Stimulated activated CD8-positive, alpha-beta memory T cell treated with anti-CD3 and anti-CD28 coated beads, Interleukin-7, amount 100 ng/mL, for 4 hours (primary cell): ENCODE measurements around the gene ZNF800.

Source experiments
- DNase-seq, 2 donors: peaks; one replicate each; pipeline ENCODE4 v3.0.0-alpha.2; 2020; ENCODE audit warnings: low read depth in 2 of 2

Gene ZNF800

GRCh38 chr7:127390817-127391590, 1.5 kb downstream of the ZNF800 start:
- no peak for DNase-seq

- DNase-seq = no peak
Measured at GRCh38 chr7:127390186-127390816, 2.2 kb downstream of the ZNF800 start.

- DNase-seq = no peak
Measured at GRCh38 chr7:127389321-127389720, 3.2 kb downstream of the ZNF800 start.

- no peak for DNase-seq
Measured at GRCh38 chr7:127387974-127388373, 4.5 kb downstream of the ZNF800 start.

GRCh38 chr7:127383123-127383835, 9.2 kb downstream of the ZNF800 start:
- no peak for DNase-seq

GRCh38 chr7:127382301-127383085, 10.0 kb downstream of the ZNF800 start:
- no peak for DNase-seq

- DNase-seq = no peak
Measured at GRCh38 chr7:127380479-127380878, 12.0 kb downstream of the ZNF800 start.

GRCh38 chr7:127379642-127380041, 12.9 kb downstream of the ZNF800 start:
- DNase-seq = no peak

- no peak for DNase-seq
Measured at GRCh38 chr7:127378537-127378936, 14.0 kb downstream of the ZNF800 start.

- DNase-seq = no peak
Measured at GRCh38 chr7:127377425-127377824, 15.1 kb downstream of the ZNF800 start.

GRCh38 chr7:127375631-127376030, 16.9 kb downstream of the ZNF800 start:
- DNase-seq = no peak

GRCh38 chr7:127367679-127368078, 24.8 kb downstream of the ZNF800 start:
- DNase-seq = no peak

GRCh38 chr7:127366680-127367079, 25.8 kb downstream of the ZNF800 start:
- no peak for DNase-seq

GRCh38 chr7:127365957-127366315, 26.6 kb downstream of the ZNF800 start:
- DNase-seq = no peak

- DNase-seq = no peak
Measured at GRCh38 chr7:127365164-127365956, 27.1 kb downstream of the ZNF800 start.

GRCh38 chr7:127362364-127363027, 30.0 kb downstream of the ZNF800 start:
- DNase-seq = no peak

GRCh38 chr7:127361736-127362135, 30.8 kb downstream of the ZNF800 start:
- no peak for DNase-seq

- no peak for DNase-seq
Measured at GRCh38 chr7:127359011-127359410, 33.5 kb downstream of the ZNF800 start.

GRCh38 chr7:127353897-127354296, 38.6 kb downstream of the ZNF800 start:
- DNase-seq = no peak

GRCh38 chr7:127350586-127350985, 41.9 kb downstream of the ZNF800 start:
- no peak for DNase-seq

- no peak for DNase-seq
Measured at GRCh38 chr7:127349881-127350280, 42.6 kb downstream of the ZNF800 start.
